Left ventricle myocardium inferior (tissue), 1 donor: ENCODE results near the gene WDR72. TPM values are rescaled to one million over a fixed set of nuclear protein-coding genes. Genes with fewer than 3 reads are reported as not detected.

Experiments
- DNase-seq: peaks from one replicate; pipeline ENCODE4 v3.0.0-alpha.2; 2020
- H3K27ac ChIP-seq: fragments of 200-600 bp; replicated peaks from 2 replicates; pipeline ENCODE4 v1.8.0; 2021
- H3K27me3 ChIP-seq: fragments of 200-600 bp; 2 replicates; pipeline ENCODE4 v1.8.0; 2021; ENCODE audit warnings: low read depth
- H3K36me3 ChIP-seq: fragments of 200-600 bp; 2 replicates; pipeline ENCODE4 v1.8.0; 2021
- H3K4me1 ChIP-seq: fragments of 200-600 bp; 2 replicates; pipeline ENCODE4 v1.8.0; 2021
- H3K4me3 ChIP-seq: fragments of 200-600 bp; 2 replicates; pipeline ENCODE4 v1.8.0; 2021; ENCODE audit warnings: mild to moderate bottlenecking, moderate library complexity
- H3K9me3 ChIP-seq: fragments of 200-600 bp; replicated peaks from 2 replicates; pipeline ENCODE4 v1.8.0; 2021
- intact Hi-C: fragments of 100-400 bp; cut with micrococcal nuclease; formaldehyde crosslinking; loops from one replicate; pipeline ENCODE4 v1.11.0; 2022
- total RNA-seq: library from RNA; stranded (reverse); fragmentation: NEBNext Ultra II Directional; extraction: Animal tissue kit (Norgen Biotek cat#: 25700); gene quantifications from one replicate; pipeline ENCODE4 v1.2.1, GENCODE V29; 2021
- TF ChIP-seq, protein P1 (sequence below): fragments of 200-600 bp; IDR thresholded peaks from 2 replicates; pipeline ENCODE4 v1.8.0; 2021; ENCODE audit warnings: antibody characterized with exemption, mild to moderate bottlenecking, borderline replicate concordance
- donor health status: DM: no; HTN: yes; CAD: no; lungs with severe emphysema.

Gene WDR72
- total RNA-seq, 1 donor from 2014 or later, result not detected

DNA sequence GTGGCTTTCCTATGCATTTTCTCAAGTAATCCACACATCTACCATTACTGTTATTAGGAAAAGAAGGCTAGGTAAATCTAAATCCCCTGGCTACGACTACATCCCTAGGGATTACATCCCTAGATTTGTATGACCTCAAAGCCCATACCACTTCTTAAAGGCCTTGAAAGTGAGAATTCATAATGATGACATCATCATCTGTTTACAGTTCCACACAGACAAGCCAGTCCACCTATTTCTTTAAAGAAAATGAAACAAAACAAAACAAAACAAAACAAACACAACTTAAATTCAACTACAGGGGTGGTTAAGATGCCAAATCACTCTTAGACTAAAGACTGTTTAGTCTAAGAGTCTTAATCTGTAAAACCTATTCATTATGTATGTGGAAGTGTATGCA is 5.7 kb downstream of the WDR72 start:
- H3K4me1 ChIP-seq, result no peaks in the 10 kb centered on the region
- no peaks in the 10 kb centered on the region for H3K36me3 ChIP-seq
- no peak for DNase-seq
- no peak overlapping the region for H3K27ac ChIP-seq
- TF ChIP-seq, protein P1, sequence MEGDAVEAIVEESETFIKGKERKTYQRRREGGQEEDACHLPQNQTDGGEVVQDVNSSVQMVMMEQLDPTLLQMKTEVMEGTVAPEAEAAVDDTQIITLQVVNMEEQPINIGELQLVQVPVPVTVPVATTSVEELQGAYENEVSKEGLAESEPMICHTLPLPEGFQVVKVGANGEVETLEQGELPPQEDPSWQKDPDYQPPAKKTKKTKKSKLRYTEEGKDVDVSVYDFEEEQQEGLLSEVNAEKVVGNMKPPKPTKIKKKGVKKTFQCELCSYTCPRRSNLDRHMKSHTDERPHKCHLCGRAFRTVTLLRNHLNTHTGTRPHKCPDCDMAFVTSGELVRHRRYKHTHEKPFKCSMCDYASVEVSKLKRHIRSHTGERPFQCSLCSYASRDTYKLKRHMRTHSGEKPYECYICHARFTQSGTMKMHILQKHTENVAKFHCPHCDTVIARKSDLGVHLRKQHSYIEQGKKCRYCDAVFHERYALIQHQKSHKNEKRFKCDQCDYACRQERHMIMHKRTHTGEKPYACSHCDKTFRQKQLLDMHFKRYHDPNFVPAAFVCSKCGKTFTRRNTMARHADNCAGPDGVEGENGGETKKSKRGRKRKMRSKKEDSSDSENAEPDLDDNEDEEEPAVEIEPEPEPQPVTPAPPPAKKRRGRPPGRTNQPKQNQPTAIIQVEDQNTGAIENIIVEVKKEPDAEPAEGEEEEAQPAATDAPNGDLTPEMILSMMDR, result no peak
- no peak overlapping the region for H3K4me3 ChIP-seq
- peaks cover 19% of the 10 kb centered on the region for H3K27me3 ChIP-seq
- H3K9me3 ChIP-seq, result no peaks in the 10 kb centered on the region
- intact Hi-C loops, result no loop called here

DNA sequence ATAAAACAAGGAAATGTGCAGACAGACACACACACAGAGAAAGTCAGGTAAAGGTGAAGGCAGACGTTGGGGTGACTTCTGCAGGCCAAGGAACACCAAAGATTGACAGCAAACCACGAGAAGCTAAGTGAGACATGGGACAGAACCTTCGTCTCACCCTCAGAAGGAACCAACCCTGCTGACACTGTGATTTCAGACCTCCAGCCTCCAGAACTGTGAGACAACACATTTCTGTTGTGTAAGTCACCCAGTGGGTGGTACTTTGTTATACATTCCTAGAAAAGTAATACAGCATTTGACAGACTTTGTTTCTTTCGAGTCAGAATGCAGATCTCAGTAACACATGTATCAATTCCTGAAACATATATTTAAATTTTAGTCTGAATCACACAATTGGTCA is 7.1 kb downstream of the WDR72 start:
- Histone ChIP-seq H3K27ac (no peak overlapping the region), H3K4me3 (no peak overlapping the region), H3K4me1 (no peaks in the 10 kb centered on the region), H3K27me3 (peaks cover 5% of the 10 kb centered on the region), H3K9me3 (no peaks in the 10 kb centered on the region), H3K36me3 (no peaks in the 10 kb centered on the region)
- intact Hi-C loops, result no loop called here
- DNase-seq, result no peak
- TF ChIP-seq, protein P1, result no peak

DNA sequence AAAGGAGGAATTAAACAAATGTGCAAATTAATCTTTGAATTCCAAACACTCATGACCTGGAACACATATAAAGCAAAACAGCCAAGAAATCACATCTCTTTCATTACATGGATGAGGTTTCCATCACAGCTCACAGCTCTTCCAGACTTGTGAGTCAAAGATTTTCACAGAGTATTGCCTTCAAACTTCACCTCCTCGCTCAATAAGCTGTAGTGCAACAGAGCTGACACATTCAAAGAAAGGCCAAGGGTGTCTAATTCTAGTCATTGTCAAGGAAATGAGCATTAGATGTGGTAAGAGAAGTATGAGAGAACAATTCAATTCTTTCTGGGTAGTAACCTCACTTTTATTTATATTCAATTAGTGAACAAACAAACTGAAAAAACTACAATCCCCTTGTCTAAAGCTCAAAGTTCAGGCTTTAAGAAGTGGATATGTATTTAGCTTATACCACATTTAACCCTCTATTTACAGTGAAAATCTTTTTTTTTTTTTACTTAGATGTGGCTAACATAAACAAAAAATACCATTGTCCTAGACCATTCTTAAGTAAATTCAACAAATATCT is 11.9 kb downstream of the WDR72 start:
- no peaks in the 10 kb centered on the region for H3K9me3 ChIP-seq
- TF ChIP-seq, protein P1, result no peak
- no peaks in the 10 kb centered on the region for H3K27me3 ChIP-seq
- intact Hi-C loops, result no loop called here
- DNase-seq, result no peak
- no peaks in the 10 kb centered on the region for H3K4me1 ChIP-seq
- H3K4me3 ChIP-seq, result no peak overlapping the region
- H3K36me3 ChIP-seq, result no peaks in the 10 kb centered on the region
- H3K27ac ChIP-seq, result no peak overlapping the region

DNA sequence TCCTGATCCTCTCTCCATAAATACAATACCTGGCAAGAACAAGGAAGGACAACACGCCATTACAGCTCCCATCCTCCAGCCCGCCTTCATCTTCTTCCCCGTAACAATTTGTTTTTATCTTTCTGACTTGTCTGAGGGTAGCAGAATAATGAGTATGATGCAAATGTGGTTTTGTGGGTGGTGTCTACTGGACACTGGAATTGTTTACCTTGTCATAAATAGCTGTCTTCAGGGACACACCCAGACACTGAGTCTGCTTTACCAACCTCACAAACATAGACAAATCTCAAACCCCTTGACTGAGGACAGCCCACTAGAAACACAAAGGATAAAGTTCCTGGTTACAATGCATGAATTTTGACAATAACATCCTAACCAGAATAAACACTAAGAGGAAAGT is 13.4 kb downstream of the WDR72 start:
- TF ChIP-seq, protein P1, result no peak
- no peak for DNase-seq
- no peak overlapping the region for H3K27ac ChIP-seq
- H3K4me3 ChIP-seq, result no peak overlapping the region
- H3K36me3 ChIP-seq, result no peaks in the 10 kb centered on the region
- H3K4me1 ChIP-seq, result no peaks in the 10 kb centered on the region
- no peaks in the 10 kb centered on the region for H3K27me3 ChIP-seq
- intact Hi-C loops, result no loop called here
- H3K9me3 ChIP-seq, result no peaks in the 10 kb centered on the region

DNA sequence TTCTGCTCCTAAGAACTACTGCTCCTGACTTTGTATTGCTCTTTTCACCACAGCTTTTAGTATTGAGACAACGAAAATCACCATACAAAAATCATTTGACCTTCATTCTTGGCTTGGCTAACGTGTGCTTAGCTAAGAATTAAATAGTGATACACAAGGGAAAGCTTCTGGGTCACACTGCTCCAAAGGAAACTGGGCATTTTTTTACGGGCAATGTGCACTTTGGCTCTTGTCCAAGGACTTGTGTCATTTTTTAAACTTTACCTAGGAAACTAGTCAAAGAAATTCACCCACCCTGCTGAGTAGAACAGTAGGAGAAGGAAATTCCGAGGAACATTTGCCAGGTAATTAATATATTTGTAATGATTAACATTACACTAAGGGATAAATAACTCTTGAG is 19.8 kb downstream of the WDR72 start:
- no peaks in the 10 kb centered on the region for H3K9me3 ChIP-seq
- no peaks in the 10 kb centered on the region for H3K27me3 ChIP-seq
- no peaks in the 10 kb centered on the region for H3K4me1 ChIP-seq
- DNase-seq, result no peak
- no peaks in the 10 kb centered on the region for H3K36me3 ChIP-seq
- intact Hi-C loops, result no loop called here
- TF ChIP-seq, protein P1, result no peak
- no peak overlapping the region for H3K4me3 ChIP-seq
- H3K27ac ChIP-seq, result no peak overlapping the region
